ENCODE measurements around the gene LEKR1.
"Not testable (repeated sequence)": the region's sequence is repeated elsewhere in the genome, so short reads cannot be mapped to it uniquely, and the experiment has no call there.

LEKR1 gene

DNA sequence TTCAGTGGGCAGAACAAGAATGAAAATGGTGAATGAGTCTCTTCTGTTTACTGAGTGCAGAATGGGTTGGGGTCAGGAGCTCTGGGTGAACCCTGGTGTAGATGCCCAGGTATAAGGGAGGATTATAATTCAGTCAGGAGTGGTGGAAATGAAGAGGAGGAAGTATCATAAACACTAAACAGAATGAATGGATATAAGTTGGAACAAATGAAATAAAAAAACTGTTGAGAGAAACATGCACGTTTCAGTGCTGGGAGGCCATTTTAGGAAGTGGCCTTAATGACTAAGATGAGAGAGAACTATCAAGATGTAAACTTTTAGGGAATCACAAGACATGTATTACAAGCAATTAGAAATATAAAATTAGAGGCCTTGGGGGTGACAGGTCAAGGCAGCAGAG lies 32.8 kb upstream of the LEKR1 start:
- in situ Hi-C loops (cut with MboI; ENCODE audit: low sequenced_read_pairs, unreplicated experiment): no loop called here

DNA sequence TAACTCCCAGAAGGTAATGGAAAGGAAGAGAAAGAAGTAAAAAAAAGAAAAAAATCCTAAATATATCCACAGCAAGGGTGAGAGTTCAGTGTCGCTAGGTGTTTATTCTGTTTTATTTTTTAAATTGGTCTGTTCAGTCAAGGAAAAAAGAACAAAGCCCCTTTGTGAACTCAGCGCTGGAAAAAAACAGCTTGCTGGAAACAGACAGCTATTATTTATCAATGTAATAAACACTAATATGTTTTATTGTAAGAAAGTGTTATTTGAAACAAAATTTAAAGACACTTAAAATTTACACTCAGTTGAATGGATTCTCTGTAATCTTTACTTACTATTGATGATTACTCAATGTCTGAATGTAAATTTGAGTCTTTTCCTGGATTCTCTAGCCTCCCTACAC lies 32.3 kb upstream of the LEKR1 start:
- in situ Hi-C loops (cut with MboI; ENCODE audit: low sequenced_read_pairs, unreplicated experiment): no loop called here
- no peak for DNase-seq (ENCODE audit: low spot score)
- TF ChIP-seq, protein P1, sequence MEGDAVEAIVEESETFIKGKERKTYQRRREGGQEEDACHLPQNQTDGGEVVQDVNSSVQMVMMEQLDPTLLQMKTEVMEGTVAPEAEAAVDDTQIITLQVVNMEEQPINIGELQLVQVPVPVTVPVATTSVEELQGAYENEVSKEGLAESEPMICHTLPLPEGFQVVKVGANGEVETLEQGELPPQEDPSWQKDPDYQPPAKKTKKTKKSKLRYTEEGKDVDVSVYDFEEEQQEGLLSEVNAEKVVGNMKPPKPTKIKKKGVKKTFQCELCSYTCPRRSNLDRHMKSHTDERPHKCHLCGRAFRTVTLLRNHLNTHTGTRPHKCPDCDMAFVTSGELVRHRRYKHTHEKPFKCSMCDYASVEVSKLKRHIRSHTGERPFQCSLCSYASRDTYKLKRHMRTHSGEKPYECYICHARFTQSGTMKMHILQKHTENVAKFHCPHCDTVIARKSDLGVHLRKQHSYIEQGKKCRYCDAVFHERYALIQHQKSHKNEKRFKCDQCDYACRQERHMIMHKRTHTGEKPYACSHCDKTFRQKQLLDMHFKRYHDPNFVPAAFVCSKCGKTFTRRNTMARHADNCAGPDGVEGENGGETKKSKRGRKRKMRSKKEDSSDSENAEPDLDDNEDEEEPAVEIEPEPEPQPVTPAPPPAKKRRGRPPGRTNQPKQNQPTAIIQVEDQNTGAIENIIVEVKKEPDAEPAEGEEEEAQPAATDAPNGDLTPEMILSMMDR (IDR thresholded peaks at IDR 0.05; ENCODE audit: borderline replicate concordance, control extremely low read depth, extremely low read depth, insufficient read depth, missing control alignments): no peak

More for the DNA sequence above, 32.8 kb upstream of the LEKR1 start:
- no peak for DNase-seq (ENCODE audit: low spot score)
- TF ChIP-seq, protein P1 (IDR thresholded peaks at IDR 0.05; ENCODE audit: borderline replicate concordance, control extremely low read depth, extremely low read depth, insufficient read depth, missing control alignments): no peak

DNA sequence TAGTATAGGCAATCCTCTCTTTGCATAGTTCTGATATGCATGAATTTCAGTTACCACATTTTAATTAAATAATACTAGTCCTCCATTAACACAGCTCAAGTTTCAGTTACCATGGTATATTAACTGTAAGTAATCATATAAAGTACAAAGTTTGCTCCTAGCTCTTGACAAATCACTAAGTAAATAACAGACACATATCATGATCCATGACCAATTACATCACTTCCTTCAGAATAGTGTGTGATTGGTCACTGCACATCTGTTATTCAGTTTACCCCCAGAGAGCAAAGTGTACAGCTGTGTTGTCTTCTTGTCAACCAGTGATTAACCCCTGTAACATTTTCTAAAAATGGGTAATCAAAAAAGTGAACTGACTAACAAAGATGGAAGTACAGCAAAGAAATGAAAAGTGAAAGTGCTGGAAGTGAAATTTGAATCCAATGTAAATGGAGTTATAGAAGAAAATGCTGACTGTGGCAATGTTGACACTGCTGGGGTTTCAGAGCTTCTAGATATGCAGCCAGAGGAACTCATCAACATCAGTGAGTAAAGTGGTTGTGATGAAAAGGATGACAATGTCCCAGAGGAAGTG lies 30.2 kb upstream of the LEKR1 start:
- TF ChIP-seq, protein P1 (IDR thresholded peaks at IDR 0.05; ENCODE audit: borderline replicate concordance, control extremely low read depth, extremely low read depth, insufficient read depth, missing control alignments): no peak
- in situ Hi-C loops (cut with MboI; ENCODE audit: low sequenced_read_pairs, unreplicated experiment): no loop called here
- DNase-seq (ENCODE audit: low spot score): no peak

DNA sequence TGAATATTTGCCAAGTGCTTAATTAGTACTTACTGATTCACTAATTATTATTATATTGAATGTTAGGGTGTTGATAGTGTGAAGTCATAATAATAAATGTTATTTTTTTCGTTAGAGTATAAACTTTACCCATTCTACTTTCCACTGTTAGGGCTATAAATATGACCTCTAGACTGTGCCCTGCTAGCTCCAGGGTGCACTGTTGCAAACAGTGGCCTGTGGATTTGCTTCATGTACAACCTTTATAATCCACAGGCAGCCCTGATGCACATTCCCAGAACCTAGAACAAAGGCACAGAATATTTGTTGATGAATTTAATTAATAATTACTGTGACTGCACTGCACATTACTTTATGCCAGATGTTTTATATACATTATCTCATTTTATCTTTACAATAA lies 28.8 kb upstream of the LEKR1 start:
- TF ChIP-seq, protein P1 (IDR thresholded peaks at IDR 0.05; ENCODE audit: borderline replicate concordance, control extremely low read depth, extremely low read depth, insufficient read depth, missing control alignments): no peak
- no peak for DNase-seq (ENCODE audit: low spot score)
- in situ Hi-C loops (cut with MboI; ENCODE audit: low sequenced_read_pairs, unreplicated experiment): no loop called here

DNA sequence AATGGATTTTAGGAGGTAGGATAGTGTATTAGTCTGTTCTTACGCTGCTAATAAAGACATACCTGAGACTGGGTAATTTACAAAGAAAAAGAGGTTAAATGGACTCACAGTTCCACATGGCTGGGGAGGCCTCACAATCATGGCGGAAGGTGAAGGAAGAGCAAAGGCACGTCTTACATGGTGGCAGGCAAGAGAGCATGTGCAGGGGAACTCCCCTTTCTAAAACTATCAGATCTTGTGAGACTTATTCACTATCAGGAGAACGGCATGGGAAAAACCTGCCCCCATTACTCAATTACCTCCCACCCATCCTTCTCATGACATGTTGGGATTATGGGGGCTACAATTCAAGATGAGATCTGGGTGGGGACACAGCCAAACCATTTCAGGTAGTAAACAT lies 25.9 kb upstream of the LEKR1 start:
- in situ Hi-C loops (cut with MboI; ENCODE audit: low sequenced_read_pairs, unreplicated experiment): loop anchor here (25.0 kb wide), 1 partner anchor 263 kb away; no protein-coding TSS in a partner anchor
- not testable (repeated sequence) for DNase-seq (ENCODE audit: low spot score)

DNA sequence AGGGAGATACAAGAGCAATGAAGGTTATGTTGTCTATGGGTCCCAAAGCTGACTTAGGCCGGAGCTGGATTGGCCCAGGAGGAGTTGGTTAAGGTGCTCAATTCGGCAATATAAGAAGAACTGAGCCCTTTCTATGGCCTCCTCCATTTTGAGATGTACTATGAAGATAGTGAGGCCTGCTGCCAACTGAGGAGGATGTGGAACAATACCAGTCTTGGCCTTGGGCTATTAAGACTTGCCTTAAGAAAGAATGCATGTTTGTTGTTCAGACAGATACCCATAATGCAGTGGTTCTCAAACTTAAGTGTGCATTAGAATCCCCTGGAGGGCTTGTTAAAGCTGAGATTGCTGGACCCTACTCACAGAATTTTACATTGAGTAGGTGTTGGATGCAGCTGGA lies 24.4 kb upstream of the LEKR1 start:
- no peak for DNase-seq (ENCODE audit: low spot score)
- TF ChIP-seq, protein P1 (IDR thresholded peaks at IDR 0.05; ENCODE audit: borderline replicate concordance, control extremely low read depth, extremely low read depth, insufficient read depth, missing control alignments): no peak
- in situ Hi-C loops (cut with MboI; ENCODE audit: low sequenced_read_pairs, unreplicated experiment): loop anchor here (25.0 kb wide), 1 partner anchor 264 kb away; no protein-coding TSS in a partner anchor

DNA sequence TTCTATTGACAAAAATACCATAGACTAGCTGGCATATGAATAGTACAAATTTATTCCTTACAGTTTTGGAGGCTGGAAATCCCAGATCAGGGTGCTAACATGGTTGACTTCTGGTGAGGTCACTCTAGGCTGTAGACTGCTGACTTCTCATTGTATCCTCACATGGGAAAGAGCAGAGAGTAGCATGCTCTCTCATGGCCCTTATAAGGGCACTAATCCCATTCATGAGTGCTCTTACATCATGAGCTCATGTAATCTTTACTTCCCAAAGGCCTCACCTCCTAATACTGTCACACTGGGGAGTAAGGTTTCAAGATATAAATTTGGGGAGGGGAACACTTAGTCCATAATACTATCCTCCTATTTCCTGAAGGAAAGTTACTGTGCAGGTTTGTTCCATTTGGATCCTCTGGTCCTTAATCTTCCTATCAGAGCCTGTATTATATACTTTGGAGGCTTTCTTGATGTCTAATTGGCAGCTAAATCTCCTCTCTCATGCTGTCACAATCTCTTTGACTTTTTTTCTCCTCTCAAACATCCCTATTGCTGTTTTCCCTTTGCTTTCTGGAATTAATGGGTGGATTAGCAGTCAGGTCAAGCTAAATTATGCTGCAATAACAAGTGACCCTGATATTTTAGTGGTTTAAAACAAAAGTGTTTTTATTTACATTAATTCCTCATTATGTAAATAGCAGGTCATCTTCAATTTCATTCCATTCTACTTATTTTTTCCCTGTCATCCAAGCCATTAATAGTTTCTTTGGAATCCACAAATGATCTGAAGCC lies 23.1 kb upstream of the LEKR1 start:
- TF ChIP-seq, protein P1 (IDR thresholded peaks at IDR 0.05; ENCODE audit: borderline replicate concordance, control extremely low read depth, extremely low read depth, insufficient read depth, missing control alignments): no peak

More for the DNA sequence above, 23.1 kb upstream of the LEKR1 start:
- no peak for DNase-seq (ENCODE audit: low spot score)
- in situ Hi-C loops (cut with MboI; ENCODE audit: low sequenced_read_pairs, unreplicated experiment): loop anchor here (25.0 kb wide), 1 partner anchor 266 kb away; no protein-coding TSS in a partner anchor
